ENCODE results near the gene RAD23B. TPM values are rescaled to one million over a fixed set of nuclear protein-coding genes. Genes with fewer than 3 reads are reported as not detected.

The RAD23B gene
- total and polyA plus RNA-seq, 2 of the 13 experiments (the other 11 are each of a cell fraction or from before 2014, with no cell fraction given) = 133 to 156 TPM

GRCh38 chr9:107269681-107270080 lies 13.4 kb upstream of the RAD23B start (continued):
- TF ChIP-seq ARID3A (IDR thresholded peaks at IDR 0.05; ENCODE audit: low read depth, low read length) = peak; percentile 90
- TF ChIP-seq HBP1 (CRISPR knock-in tag; IDR thresholded peaks at IDR 0.05; ENCODE audit: low read depth) = no peak
- TF ChIP-seq ZNF160 (CRISPR knock-in tag; IDR thresholded peaks at IDR 0.05) = no peak
- no peak for TF ChIP-seq ZNF33A (CRISPR knock-in tag; IDR thresholded peaks at IDR 0.05; ENCODE audit: borderline replicate concordance)
- no peak for TF ChIP-seq TSC22D2 (CRISPR knock-in tag; IDR thresholded peaks at IDR 0.05; ENCODE audit: borderline replicate concordance)
- TF ChIP-seq ZNF792 (CRISPR knock-in tag; IDR thresholded peaks at IDR 0.05) = no peak
- TF ChIP-seq ZFP36L1 (CRISPR knock-in tag; IDR thresholded peaks at IDR 0.05) = no peak
- no peak; the same call in 1 of the 2 replicates for TF ChIP-seq RCOR2 (CRISPR knock-in tag; IDR thresholded peaks at IDR 0.05)
- TF ChIP-seq CEBPB (IDR thresholded peaks at IDR 0.05; ENCODE audit: borderline replicate concordance, low read depth, low read length) = peak; percentile 97
- no peak for TF ChIP-seq ZSCAN20 (CRISPR knock-in tag; IDR thresholded peaks at IDR 0.05; ENCODE audit: borderline replicate concordance)
- TF ChIP-seq YY1 (IDR thresholded peaks at IDR 0.05; ENCODE audit: insufficient read depth, insufficient replicate concordance, low read depth, low read length) = no peak
- TF ChIP-seq TERF1 (CRISPR knock-in tag; IDR thresholded peaks at IDR 0.05) = no peak
- TF ChIP-seq ZNF670 (CRISPR knock-in tag; IDR thresholded peaks at IDR 0.05; ENCODE audit: borderline replicate concordance) = no peak
- no peak for TF ChIP-seq ZGPAT (CRISPR knock-in tag; IDR thresholded peaks at IDR 0.05)
- TF ChIP-seq ZNF20 (CRISPR knock-in tag; IDR thresholded peaks at IDR 0.05) = no peak
- no peak for TF ChIP-seq ZNF512 (CRISPR knock-in tag; IDR thresholded peaks at IDR 0.05)

Data from HepG2 (cell line).